ENCODE measurements around the gene BICC1.

The BICC1 gene

GRCh38 chr10:58514111-58514770, 1.6 kb downstream of the BICC1 start:
- no peak for DNase-seq (ENCODE audit: low read depth in 2 of 3, low spot score in 2 of 3)

DNA sequence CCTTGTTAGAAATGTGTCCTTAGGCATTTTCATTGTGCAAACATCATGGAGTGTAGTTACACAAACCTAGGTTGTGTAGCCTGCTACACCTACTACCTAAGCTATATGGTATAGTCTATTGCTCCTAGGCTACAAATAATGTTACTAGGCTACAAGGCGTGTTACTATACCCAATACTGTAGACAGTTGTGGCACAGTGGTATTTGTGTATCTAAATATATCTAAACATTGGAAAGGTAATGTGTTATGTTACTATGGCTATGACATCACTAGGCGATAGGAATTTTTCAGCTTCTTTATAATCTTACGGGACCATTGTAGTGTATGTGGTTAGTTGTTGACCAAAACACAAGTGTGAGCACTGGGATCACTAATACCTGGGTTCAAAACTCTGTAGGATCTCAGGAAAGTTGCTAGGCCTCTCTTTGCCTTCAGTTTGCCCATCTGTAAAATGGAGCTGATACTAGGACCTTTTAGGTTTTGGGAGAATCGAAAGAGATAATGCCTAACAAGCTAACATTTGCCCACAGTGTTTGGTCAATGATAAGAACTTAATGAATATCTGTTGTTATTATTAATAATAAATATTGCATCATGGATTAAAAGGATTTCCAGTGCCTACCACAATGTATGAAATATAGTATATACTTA, 2.7 kb downstream of the BICC1 start:
- no peak for DNase-seq (ENCODE audit: low read depth in 2 of 3, low spot score in 2 of 3)

DNA sequence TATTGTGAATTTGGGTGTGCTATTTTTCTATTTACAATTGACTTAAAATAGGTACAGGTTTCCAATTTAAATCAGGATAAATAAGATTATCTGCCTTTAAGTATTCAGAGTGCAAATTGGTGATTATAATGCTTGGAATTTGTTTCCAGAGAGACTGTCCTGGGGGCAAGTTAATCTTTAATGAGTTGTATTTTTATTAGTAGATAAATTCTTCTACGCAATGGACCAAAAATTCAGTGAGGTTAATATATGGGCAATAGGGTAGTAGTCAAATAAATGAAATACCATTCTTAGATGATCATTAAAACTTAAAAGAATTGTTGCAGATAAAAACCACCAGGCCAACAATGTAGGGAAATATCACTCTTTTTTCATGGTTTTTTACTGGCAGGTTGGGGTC, 3.4 kb downstream of the BICC1 start:
- DNase-seq (ENCODE audit: low read depth in 2 of 3, low spot score in 2 of 3): no peak

DNA sequence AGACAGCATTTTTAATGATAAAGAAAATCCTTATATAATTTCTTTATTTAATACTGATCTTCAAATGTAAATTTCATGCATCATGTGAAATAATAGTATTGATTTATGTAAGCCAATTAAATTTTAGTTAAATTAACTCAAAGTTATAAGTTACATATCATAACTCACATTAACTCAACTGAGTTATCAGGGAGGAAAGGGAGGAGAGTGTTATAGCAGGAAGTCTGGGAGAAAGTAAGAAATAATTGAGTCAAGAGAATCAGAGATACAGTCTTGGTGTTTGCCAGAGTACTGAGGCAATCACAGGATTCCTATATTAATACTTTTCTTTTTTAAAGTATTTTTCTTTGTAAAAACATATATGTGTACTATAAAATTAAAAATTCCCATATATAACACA, 4.0 kb downstream of the BICC1 start:
- no peak for DNase-seq (ENCODE audit: low read depth in 2 of 3, low spot score in 2 of 3)

DNA sequence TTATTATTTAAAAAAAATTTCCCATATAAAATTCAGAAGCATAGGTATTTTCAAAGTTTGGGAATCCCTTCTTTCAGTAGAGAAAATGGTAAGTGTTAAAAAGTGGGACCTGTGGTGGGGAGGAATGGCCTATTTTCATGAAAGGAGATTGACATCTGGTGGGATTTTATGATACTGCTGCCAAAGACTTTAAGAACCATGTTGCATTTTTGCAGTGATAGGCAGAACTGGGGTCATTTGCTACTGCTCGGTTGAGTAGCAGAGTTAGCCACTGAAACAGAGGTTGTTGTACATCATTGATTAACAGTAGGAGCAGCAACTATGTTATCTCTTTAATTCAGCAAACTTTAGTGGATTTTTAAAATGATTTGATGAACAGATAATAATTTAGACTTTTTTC, 4.4 kb downstream of the BICC1 start:
- DNase-seq (ENCODE audit: low read depth in 2 of 3, low spot score in 2 of 3): no peak

DNA sequence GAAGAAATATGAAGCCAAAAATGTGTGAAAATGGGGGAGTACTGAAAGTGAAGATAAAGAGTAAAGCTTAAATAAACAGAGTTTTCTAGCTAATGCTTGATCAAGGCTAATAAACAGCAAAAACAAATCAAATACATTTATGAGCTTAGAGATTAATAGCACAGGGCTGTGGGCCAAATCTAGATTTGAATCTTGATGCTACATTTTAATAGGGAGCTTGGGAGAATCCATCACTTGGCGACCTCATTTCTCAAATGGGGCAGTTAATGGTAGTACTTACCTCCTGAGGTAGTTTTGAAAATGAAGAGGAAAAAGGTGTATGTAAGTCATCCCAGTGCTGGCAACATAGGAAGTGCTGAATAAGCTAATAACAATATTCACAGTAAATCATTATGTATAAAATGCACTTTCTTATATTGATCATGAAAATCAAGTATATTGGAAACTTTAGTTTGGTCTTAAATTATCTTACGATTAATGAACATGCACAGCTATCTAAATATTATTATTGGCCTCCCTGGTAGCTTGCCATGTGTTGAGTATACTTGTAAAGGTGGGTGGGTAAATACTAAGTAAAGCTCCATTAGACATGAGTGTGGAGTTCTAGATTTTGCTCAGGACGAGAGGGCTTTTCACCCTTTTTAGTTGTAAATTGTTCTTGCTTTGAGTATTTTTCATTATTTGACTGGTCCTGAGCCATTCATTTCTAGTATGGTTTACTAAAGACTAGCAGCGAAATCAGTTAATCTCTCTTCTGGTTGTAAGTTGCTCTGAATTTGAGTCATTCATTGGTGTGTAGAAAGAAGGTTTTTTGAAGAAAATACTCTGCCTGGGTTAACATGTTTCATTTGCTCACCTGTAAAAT, 5.1 kb downstream of the BICC1 start:
- no peak for DNase-seq (ENCODE audit: low read depth in 2 of 3, low spot score in 2 of 3)

DNA sequence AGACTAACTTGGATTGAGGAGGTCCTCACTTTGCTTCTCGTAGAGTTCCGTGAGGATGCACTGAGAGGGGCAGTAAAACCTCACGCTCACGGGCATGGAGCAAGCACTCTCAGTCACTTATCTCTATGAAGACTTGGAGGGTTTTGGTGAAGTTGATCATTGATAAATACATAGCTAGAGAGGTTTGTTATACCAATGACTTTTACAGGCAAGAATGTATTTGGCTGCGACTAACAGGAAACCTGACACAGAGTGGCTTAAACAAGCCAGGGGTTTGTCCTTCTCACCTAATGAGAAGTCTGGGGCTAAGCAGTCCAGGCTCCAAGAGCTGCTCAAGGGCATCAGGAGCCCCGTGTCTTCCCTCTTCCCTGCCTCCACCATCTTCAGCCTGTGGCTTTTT, 6.1 kb downstream of the BICC1 start:
- no peak for DNase-seq (ENCODE audit: low read depth in 2 of 3, low spot score in 2 of 3)

DNA sequence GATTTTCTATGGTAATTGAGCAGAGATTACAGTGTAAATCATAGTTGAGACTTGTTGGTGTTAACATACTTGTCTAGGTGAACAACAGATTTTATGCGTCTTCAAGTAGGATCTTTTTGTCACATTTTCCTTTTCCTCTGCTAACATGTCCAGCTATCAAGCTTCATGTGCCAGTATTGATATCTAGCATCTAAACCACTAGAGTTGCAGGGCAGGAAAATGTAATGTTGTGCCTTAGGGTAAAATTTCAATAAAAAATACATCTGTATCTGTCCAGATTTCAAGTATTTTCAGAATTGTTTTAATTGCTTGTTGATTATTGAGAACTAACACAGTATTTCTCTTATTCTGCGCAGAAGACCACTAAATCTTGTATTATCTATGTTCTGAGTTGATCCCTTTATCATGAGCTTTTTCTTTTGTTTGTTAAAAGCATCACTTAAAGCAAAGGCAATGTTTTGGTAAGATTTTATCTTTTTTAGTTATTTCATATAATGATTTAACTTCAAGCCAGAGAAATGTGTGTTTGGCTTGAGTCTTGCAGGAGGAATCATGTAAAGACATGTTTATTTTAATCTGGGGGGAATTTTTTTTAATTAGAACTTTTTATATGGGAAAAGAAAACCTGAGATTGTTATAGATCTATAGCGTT, 16.5 kb downstream of the BICC1 start:
- DNase-seq (ENCODE audit: low read depth in 2 of 3, low spot score in 2 of 3): no peak

GRCh38 chr10:58531084-58531695, 18.5 kb downstream of the BICC1 start:
- peak in 2 of 3 experiments; percentile 3 to 36 for DNase-seq (ENCODE audit: low read depth in 2 of 3, low spot score in 2 of 3)

- DNase-seq (ENCODE audit: low read depth in 2 of 3, low spot score in 2 of 3): no peak
These were observed 22.6 kb downstream of the BICC1 start for GRCh38 chr10:58535311-58535710.

DNA sequence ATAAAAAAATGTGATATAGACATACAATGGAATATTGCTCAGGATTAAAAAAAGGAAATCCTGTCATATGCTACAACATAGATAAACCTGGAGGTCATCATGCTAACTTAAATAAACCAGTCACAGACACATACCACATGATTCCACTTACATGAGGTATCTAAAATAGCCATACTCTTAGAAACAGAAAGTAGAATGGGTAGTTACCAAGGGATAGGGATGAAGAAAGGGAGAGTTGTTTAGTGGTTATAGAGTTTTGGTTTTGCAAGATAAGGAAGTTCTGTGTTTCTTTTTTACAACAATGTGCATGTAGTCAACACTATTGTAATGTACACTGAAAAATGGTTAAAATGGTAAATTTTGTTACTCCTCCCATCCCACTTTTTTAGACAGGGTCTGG, 30.5 kb downstream of the BICC1 start:
- DNase-seq (ENCODE audit: low read depth in 2 of 3, low spot score in 2 of 3): no peak

DNA sequence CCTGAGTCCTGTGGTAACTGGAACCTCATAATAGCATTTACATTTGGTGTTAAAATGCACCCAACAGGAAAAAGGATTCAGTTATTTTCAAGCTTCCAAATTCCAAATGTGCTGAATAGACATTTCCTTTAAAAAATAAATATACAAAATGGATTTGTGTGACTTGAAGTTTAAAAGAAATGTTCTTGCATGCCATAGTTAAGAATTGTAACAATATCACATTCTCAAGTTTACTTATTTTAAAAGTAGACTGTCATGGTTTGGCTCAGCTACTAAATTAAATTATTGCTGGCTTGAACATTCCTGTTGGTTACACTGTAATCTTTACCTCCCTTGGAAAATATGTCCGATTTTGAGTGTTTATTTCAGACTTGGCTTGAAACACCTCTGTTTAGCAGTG, 31.5 kb downstream of the BICC1 start:
- no peak for DNase-seq (ENCODE audit: low read depth in 2 of 3, low spot score in 2 of 3)

- no peak for DNase-seq (ENCODE audit: low read depth in 2 of 3, low spot score in 2 of 3)
These were observed 32.8 kb downstream of the BICC1 start for GRCh38 chr10:58545427-58545826.

DNA sequence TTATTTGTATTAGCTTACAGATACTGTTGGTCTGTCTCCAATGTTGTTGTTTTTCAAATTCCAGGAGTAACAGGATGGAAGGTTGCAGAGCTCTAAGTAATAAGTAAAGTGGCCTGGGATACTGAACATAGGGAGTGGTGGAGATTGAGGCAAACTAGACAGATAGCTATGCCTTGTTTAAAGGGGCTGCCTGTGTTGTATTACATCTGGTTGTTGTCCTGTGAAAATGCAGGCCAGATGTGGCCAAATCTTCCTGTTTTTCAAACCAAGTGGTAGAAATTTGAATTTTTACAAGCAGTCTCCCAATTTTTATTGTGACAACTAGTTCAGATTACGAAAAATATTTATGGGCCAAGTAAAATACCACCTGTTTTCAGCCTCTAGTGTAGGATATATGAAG, 33.5 kb downstream of the BICC1 start:
- no peak for DNase-seq (ENCODE audit: low read depth in 2 of 3, low spot score in 2 of 3)

DNA sequence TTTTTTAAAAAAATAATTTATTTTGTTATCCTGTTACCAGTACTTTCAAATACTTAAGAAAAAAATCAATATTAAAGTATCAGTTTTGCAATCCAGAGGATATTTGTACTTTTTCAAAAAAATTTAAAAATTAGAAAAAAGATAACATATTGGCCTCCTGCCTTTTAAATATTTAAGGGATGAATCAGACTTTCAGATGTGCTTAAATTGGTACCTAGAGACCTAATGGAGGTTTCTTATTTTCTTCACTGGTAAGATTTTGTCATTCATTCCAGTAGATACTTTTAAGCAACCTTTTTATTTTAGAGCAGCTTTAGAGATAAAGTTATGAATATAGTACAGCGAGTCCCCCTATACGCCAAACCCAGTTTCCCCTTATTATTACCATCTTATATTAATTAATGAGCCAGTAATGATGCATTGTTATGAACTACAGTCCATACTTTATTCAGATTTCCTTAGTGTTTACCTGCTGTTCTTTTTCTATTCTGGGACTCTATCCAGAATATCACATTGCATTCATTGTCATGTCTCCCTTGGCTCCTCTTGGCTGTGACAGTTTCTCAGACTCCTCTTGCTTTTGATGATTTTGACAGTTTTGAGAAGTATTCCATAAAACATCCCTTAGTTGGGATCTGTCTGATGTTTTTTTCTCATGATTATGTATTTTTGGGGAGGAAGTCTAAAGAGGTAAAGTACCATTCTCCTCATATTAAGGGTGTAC, 34.2 kb downstream of the BICC1 start:
- no peak for DNase-seq (ENCODE audit: low read depth in 2 of 3, low spot score in 2 of 3)

DNA sequence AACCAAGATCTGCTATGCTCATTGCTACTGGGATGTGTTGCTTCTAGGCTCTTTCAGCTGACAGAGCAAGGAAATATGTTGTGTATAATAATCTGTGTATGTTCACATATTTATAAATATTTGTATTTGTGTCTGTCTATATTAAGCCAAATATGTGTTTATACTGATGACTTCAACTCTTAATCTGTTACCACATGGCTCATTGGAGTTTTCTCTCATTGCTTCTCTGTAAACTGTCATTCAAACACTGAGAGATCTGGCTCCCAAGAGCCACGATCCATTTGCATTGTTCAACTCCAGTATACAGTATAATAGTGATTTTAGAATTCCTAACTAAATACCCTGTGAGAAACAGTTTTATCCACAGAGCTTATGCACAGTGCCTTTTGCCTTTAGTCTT, 35.3 kb downstream of the BICC1 start:
- no peak for DNase-seq (ENCODE audit: low read depth in 2 of 3, low spot score in 2 of 3)

DNA sequence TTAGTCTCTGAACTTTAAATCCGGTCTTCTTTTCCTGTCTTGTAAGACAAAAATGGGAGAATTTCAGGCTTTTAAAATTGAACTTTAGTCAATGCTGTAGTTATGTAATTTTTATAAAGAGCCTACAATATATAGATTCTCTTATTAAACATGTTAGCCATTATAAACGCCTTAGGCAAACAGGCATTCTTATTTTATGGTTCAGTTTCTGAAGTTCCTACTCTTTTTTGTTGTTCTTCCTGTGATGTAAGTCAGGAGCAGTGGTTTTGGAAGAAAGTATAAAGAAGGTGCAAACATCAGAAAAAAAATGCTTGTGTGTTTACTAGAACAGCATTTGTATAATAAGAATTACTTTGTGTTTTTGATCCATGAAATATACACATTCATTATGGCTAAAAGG, 41.6 kb downstream of the BICC1 start:
- no peak for DNase-seq (ENCODE audit: low read depth in 2 of 3, low spot score in 2 of 3)

- no peak for DNase-seq (ENCODE audit: low read depth in 2 of 3, low spot score in 2 of 3)
These were observed 42.7 kb downstream of the BICC1 start for GRCh38 chr10:58555170-58555929.

GRCh38 chr10:58555930-58556311, 43.2 kb downstream of the BICC1 start:
- DNase-seq (ENCODE audit: low read depth in 2 of 3, low spot score in 2 of 3): no peak

All from activated CD8-positive, alpha-beta memory T cell treated with anti-CD3 and anti-CD28 coated beads for 48 hours (primary cell).